Measurements from ENCODE around the gene FAHD1.

DNA sequence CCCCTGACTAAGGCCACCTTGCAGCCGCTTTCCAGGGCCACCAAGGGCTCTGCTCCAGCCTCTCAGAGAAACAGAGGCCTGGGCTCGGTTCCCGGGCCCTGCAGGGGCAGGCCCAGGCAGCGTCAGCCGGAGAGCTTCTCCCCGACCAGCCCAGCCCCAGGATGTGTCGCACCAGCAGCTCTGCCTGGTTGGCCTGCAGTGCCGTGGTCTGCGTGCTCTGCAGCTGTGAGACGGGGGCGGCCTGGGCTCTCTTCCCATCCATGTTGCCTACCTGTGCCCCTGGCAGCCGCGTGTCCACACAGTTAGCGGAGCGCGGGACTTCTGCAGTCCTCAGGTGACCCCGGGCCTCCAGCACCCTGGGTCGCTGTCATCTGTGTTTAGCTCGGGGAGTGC, 38.3 kb upstream of the FAHD1 start:
- TF ChIP-seq CTCF (IDR thresholded peaks at IDR 0.05; ENCODE audit: poor library complexity) = no peak
- TF ChIP-seq EZH2 (IDR thresholded peaks at IDR 0.05; ENCODE audit: borderline replicate concordance) = no peak
- no peak for TF ChIP-seq EZH2phosphoT487 (IDR thresholded peaks at IDR 0.05; ENCODE audit: low read depth, severe bottlenecking, unreplicated experiment)
